K562 (cell line): ENCODE measurements around the gene OGFR. TPM values are rescaled to one million over a fixed set of nuclear protein-coding genes. Genes with fewer than 3 reads are reported as not detected.

Source experiments
- ATAC-seq: fragments of 200-7000 bp; cut with Tn5 transposase; 3 replicates; pipeline ENCODE4 v1.9.1; 2020; ENCODE audit warnings: moderate library complexity
- BruUV-seq: library from RNA; stranded (reverse); fragments of 400-500 nt; replicated peaks from 2 replicates; lab custom pipeline; 2021; lab: Mats Ljungman, UMichigan
- CTCF ChIA-PET: fragments of 300-600 bp; formaldehyde crosslinking; extraction: SDS; loops from one replicate; lab custom pipeline; 2021; ENCODE audit warnings: low intra/inter-chr PET ratio; lab: Yijun Ruan, JAX
- POLR2A ChIA-PET: fragments of 300-600, 350-650 bp; sonication (Branson Sonifier 250); formaldehyde crosslinking; extraction: SDS; loops from one replicate; lab custom pipeline; 2021; ENCODE audit warnings: antibody characterized with exemption, inconsistent platforms; lab: Yijun Ruan, JAX
- DNase-seq, 4 experiments: peaks; one replicate each; pipeline versions ENCODE4 v3.0.0 to v3.0.0-alpha.2; 2011 to 2018; ENCODE audit warnings: low spot score in 3 of 4, mixed read lengths in 3 of 4; ENCODE audit errors: extremely low read depth in 1 of 4
- FAIRE-seq: peaks from 2 replicates; lab custom pipeline; 2011; peaks lifted over from hg19 to GRCh38; lab: Jason Lieb, UNC
- H2AFZ ChIP-seq: 2 replicates; pipeline ENCODE4 v1.6.0; 2011; ENCODE audit warnings: low read depth, low read length, control low read depth, inconsistent platforms
- H3K27ac ChIP-seq: fragments of 200-600 bp; 3 replicates; pipeline ENCODE4 v1.8.0; 2011; ENCODE audit warnings: low read depth, mild to moderate bottlenecking, control low read depth, inconsistent platforms, low read length, moderate library complexity, mixed read lengths; ENCODE audit errors: extremely low read depth
- H3K27me3 ChIP-seq, 2 experiments: fragments of 300-600 bp in 1 of 2; 2 replicates in 1 of 2; 3 replicates in 1 of 2; pipeline versions ENCODE4 v1.6.0 to v1.8.0; 2011; ENCODE audit warnings: inconsistent platforms in 2 of 2, low read length in 2 of 2, mild to moderate bottlenecking in 1 of 2, mixed read lengths in 1 of 2, moderate library complexity in 1 of 2; ENCODE audit not compliant: control insufficient read depth in 2 of 2, insufficient read depth in 2 of 2
- H3K36me3 ChIP-seq: fragments of 300-600 bp; 3 replicates; pipeline ENCODE4 v1.8.0; 2011; ENCODE audit warnings: mild to moderate bottlenecking, low read length, inconsistent platforms; ENCODE audit not compliant: control insufficient read depth, insufficient read depth
- H3K4me1 ChIP-seq, 2 experiments: fragments of 200-600 bp in 1 of 2; replicated peaks in 1 of 2; 2 replicates in 1 of 2; 3 replicates in 1 of 2; pipeline versions ENCODE4 v1.5.1 to v1.8.0; 2011; ENCODE audit warnings: inconsistent platforms in 2 of 2, low read length in 2 of 2, mild to moderate bottlenecking in 1 of 2, mixed read lengths in 1 of 2, moderate library complexity in 1 of 2; ENCODE audit not compliant: control insufficient read depth in 2 of 2, insufficient read depth in 2 of 2
- H3K4me2 ChIP-seq: 2 replicates; pipeline ENCODE4 v1.6.1; 2011; ENCODE audit warnings: low read length, control low read depth, inconsistent platforms, mixed read lengths; ENCODE audit not compliant: insufficient read depth
- H3K4me3 ChIP-seq: fragments of 200-600 bp; sonication (generic), shearing (Covaris generic); 2 replicates; pipeline ENCODE4 v1.5.1; 2016; ENCODE audit warnings: control low read depth, inconsistent platforms
- H3K79me2 ChIP-seq: fragments of 200-600 bp; 3 replicates; pipeline ENCODE4 v1.8.0; 2011; ENCODE audit warnings: low read length, inconsistent platforms; ENCODE audit not compliant: control insufficient read depth, insufficient read depth
- H3K9ac ChIP-seq, 2 experiments: 2 replicates each; pipeline versions ENCODE4 v1.6.0 to v1.6.1; 2011; ENCODE audit warnings: low read depth in 2 of 2, low read length in 2 of 2, control low read depth in 1 of 2, inconsistent platforms in 1 of 2, mild to moderate bottlenecking in 1 of 2, mixed read lengths in 1 of 2; ENCODE audit not compliant: insufficient read depth in 1 of 2
- H3K9me1 ChIP-seq: one replicate; pipeline ENCODE4 v1.6.0; 2011; ENCODE audit warnings: inconsistent platforms, mild to moderate bottlenecking, low read length, moderate library complexity; ENCODE audit not compliant: control insufficient read depth, insufficient read depth
- H3K9me3 ChIP-seq: replicated peaks from 2 replicates; pipeline ENCODE4 v1.5.1; 2011; ENCODE audit warnings: low read depth, low read length, inconsistent platforms; ENCODE audit not compliant: control insufficient read depth, insufficient read depth
- H4K20me1 ChIP-seq: replicated peaks from 2 replicates; pipeline ENCODE4 v1.6.1; 2011; ENCODE audit warnings: low read length, inconsistent platforms, mixed read lengths; ENCODE audit not compliant: control insufficient read depth, insufficient read depth
- CREM ChIP-seq: IDR thresholded peaks from 2 replicates; pipeline ENCODE4 v1.6.1; 2014; ENCODE audit warnings: antibody characterized with exemption, low read depth
- EGR1 ChIP-seq: fragments of 450-650 bp; conservative IDR thresholded peaks from 2 replicates; pipeline ENCODE4 v1.6.1; 2017; ENCODE audit warnings: mild to moderate bottlenecking
- TEAD4 ChIP-seq, 2 experiments: sonication (generic) in 1 of 2; formaldehyde crosslinking in 1 of 2; IDR thresholded peaks; 2 replicates each; pipeline versions ENCODE4 v1.6.1 to v1.8.0; 2012 to 2022; ENCODE audit warnings: borderline replicate concordance in 1 of 2, inconsistent platforms in 1 of 2, low read length in 1 of 2, mild to moderate bottlenecking in 1 of 2, missing genetic modification reagents in 1 of 2
- WGBS: fragments of 100-300 bp; shearing (Covaris generic); methylation state at CpG from one replicate; pipeline ENCODE4 v1.1.6; 2016; ENCODE audit warnings: low coverage, mixed read lengths; ENCODE audit not compliant: insufficient coverage; ENCODE audit errors: missing lambda C conversion rate; 5-methylcytosine and 5-hydroxymethylcytosine counted together
- in situ Hi-C: fragments of 300-500 bp; cut with MboI; formaldehyde crosslinking; loops from 4 replicates; pipeline ENCODE4 v1.15.0; 2018; ENCODE audit warnings: inconsistent platforms, mixed read lengths
- intact Hi-C: fragments of 100-400 bp; cut with micrococcal nuclease; formaldehyde crosslinking; loops from 2 replicates; pipeline ENCODE4 v1.14.2; 2022
- polyA plus RNA-seq, 8 experiments: library from polyadenylated mRNA; depleted of rRNA in 4 of 8; stranded (reverse) in 5 of 8; unstranded in 3 of 8; fragments of >200 nt; fragmentation: Nextera tagmentation in 2 of 8; fragmentation: Illumina TruSeq in 1 of 8; extraction: Ambion mirVana in 2 of 8; extraction: Trizol in 1 of 8; gene quantifications; 2 replicates each; pipeline versions ENCODE4 v1.2.1 to v1.2.3, GENCODE V29; 2011 to 2014; ENCODE audit warnings: inconsistent platforms in 1 of 8, missing spikeins in 1 of 8
- total RNA-seq, 7 experiments: library from RNA; depleted of rRNA in 6 of 7; stranded (reverse); fragments of >200 nt in 6 of 7; fragmentation: Illumina TruSeq in 2 of 7; extraction: Trizol in 2 of 7; gene quantifications; 2 replicates each; pipeline versions ENCODE4 v1.2.1 to v1.2.3, GENCODE V29; 2011 to 2021; ENCODE audit warnings: low replicate concordance in 1 of 7

OGFR gene
- total and polyA plus RNA-seq, 9 of the 15 experiments (the other 6 are each of a cell fraction or from before 2014, with no cell fraction given) = 0.39 to 56.3 (median 17.5) TPM

GRCh38 chr20:62835931-62836861 is 31.6 kb downstream of the OGFR start:
- intact Hi-C loops = no loop called here
- ChIA-PET CTCF (no interaction called here), POLR2A (interaction anchor here (0.6 to 0.7 kb wide), 3 partner anchors 10 to 38 kb away, joined by 3 read pairs; no protein-coding TSS in a partner anchor)
- no peak overlapping the region for H3K4me3 ChIP-seq
- peaks cover 15 to 58% of the 10 kb centered on the region in 2 experiments for H3K4me1 ChIP-seq
- no peak overlapping the region for H2AFZ ChIP-seq
- 28% methylated on average over 39 of the region's 52 CpGs for WGBS
- peaks cover 0 to 9% of the 10 kb centered on the region in 2 experiments; a peak in 2 of 5 replicates for H3K27me3 ChIP-seq
- peak; percentile 37; the same call in 1 of the 2 replicates for TF ChIP-seq CREM
- TF ChIP-seq EGR1 = peak; percentile 56
- no peak for TF ChIP-seq TEAD4 (IDR thresholded peaks at IDR 0.05; ENCODE audit: low read length)
- no peak for TF ChIP-seq TEAD4 (CRISPR knock-in tag; IDR thresholded peaks at IDR 0.05; ENCODE audit: borderline replicate concordance)
- in situ Hi-C loops = no loop called here
- peak overlapping the region in 1 of 2 experiments; percentile 28; a peak in 1 of 4 replicates for H3K9ac ChIP-seq
- no peaks in the 10 kb centered on the region for H3K9me1 ChIP-seq
- H4K20me1 ChIP-seq = no peaks in the 10 kb centered on the region
- DNase-seq (no peak), FAIRE-seq (no peak), ATAC-seq (no peak)
- no peaks in the 10 kb centered on the region for H3K36me3 ChIP-seq
- no peak overlapping the region for H3K27ac ChIP-seq
- H3K4me2 ChIP-seq = no peak overlapping the region
- no peaks in the 10 kb centered on the region for H3K79me2 ChIP-seq
- no TSS peak for BruUV-seq
- H3K9me3 ChIP-seq = no peaks in the 10 kb centered on the region
